Measurements from ENCODE around the gene BRD9.

- no peak for TF ChIP-seq CTCF (IDR thresholded peaks at IDR 0.05)
- no peak for TF ChIP-seq POLR2AphosphoS5 (IDR thresholded peaks at IDR 0.05)
- no peak for TF ChIP-seq POLR2A (IDR thresholded peaks at IDR 0.05)
These were observed 30.9 kb downstream of the BRD9 start for GRCh38 chr5:861442-862366.

Data from gastroesophageal sphincter (tissue), 3 donors.